ENCODE data around the gene APBB2.

APBB2 gene

GRCh38 chr4:41227902-41228301 is 13.6 kb upstream of the APBB2 start:
- Histone ChIP-seq H3K9me3 (ENCODE audit: insufficient read depth, low read length) (no peaks in the 10 kb centered on the region), H3K4me3 (ENCODE audit: insufficient read length, low read depth) (no peak overlapping the region), H3K9ac (ENCODE audit: insufficient read length, low read depth) (no peak overlapping the region), H3K4me1 (ENCODE audit: insufficient read depth, insufficient read length) (no peaks in the 10 kb centered on the region), H3K27me3 (ENCODE audit: insufficient read depth, insufficient read length) (no peaks in the 10 kb centered on the region), H3K36me3 (ENCODE audit: insufficient read depth, insufficient read length, low read length) (no peaks in the 10 kb centered on the region)
- no peak for TF ChIP-seq SUZ12 (IDR thresholded peaks at IDR 0.05; ENCODE audit: extremely low read depth, insufficient read depth, insufficient read length)
- no peak for TF ChIP-seq ZNF274 (IDR thresholded peaks at IDR 0.05; ENCODE audit: low read depth, low read length)
- TF ChIP-seq YY1 (IDR thresholded peaks at IDR 0.05; ENCODE audit: insufficient read depth, insufficient read length), result no peak
- DNase-seq (ENCODE audit: low read depth, low spot score), result no peak

GRCh38 chr4:41221850-41222645 is 7.7 kb upstream of the APBB2 start:
- no peak for DNase-seq (ENCODE audit: low read depth, low spot score)
- no peak overlapping the region for H3K9ac ChIP-seq (ENCODE audit: insufficient read length, low read depth)
- H3K4me3 ChIP-seq (ENCODE audit: insufficient read length, low read depth), result no peak overlapping the region
- no peaks in the 10 kb centered on the region for H3K27me3 ChIP-seq (ENCODE audit: insufficient read depth, insufficient read length)
- no peaks in the 10 kb centered on the region for H3K9me3 ChIP-seq (ENCODE audit: insufficient read depth, low read length)
- TF ChIP-seq SUZ12 (IDR thresholded peaks at IDR 0.05; ENCODE audit: extremely low read depth, insufficient read depth, insufficient read length), result no peak
- TF ChIP-seq YY1 (IDR thresholded peaks at IDR 0.05; ENCODE audit: insufficient read depth, insufficient read length), result no peak
- TF ChIP-seq ZNF274 (IDR thresholded peaks at IDR 0.05; ENCODE audit: low read depth, low read length), result no peak
- H3K36me3 ChIP-seq (ENCODE audit: insufficient read depth, insufficient read length, low read length), result no peaks in the 10 kb centered on the region
- H3K4me1 ChIP-seq (ENCODE audit: insufficient read depth, insufficient read length), result no peaks in the 10 kb centered on the region

- H3K9me3 ChIP-seq (ENCODE audit: insufficient read depth, low read length), result no peaks in the 10 kb centered on the region
- TF ChIP-seq SUZ12 (IDR thresholded peaks at IDR 0.05; ENCODE audit: extremely low read depth, insufficient read depth, insufficient read length) (no peak), YY1 (IDR thresholded peaks at IDR 0.05; ENCODE audit: insufficient read depth, insufficient read length) (no peak), ZNF274 (IDR thresholded peaks at IDR 0.05; ENCODE audit: low read depth, low read length) (no peak)
- H3K4me3 ChIP-seq (ENCODE audit: insufficient read length, low read depth), result no peak overlapping the region
- peaks cover 4% of the 10 kb centered on the region for H3K27me3 ChIP-seq (ENCODE audit: insufficient read depth, insufficient read length)
- H3K4me1 ChIP-seq (ENCODE audit: insufficient read depth, insufficient read length), result no peaks in the 10 kb centered on the region
- no peak for DNase-seq (ENCODE audit: low read depth, low spot score)
- H3K9ac ChIP-seq (ENCODE audit: insufficient read length, low read depth), result no peak overlapping the region
- H3K36me3 ChIP-seq (ENCODE audit: insufficient read depth, insufficient read length, low read length), result no peaks in the 10 kb centered on the region
Observed at GRCh38 chr4:41219421-41219950, 5.1 kb upstream of the APBB2 start.

GRCh38 chr4:41218703-41219102 is 4.4 kb upstream of the APBB2 start:
- peaks cover 7% of the 10 kb centered on the region for H3K27me3 ChIP-seq (ENCODE audit: insufficient read depth, insufficient read length)
- DNase-seq (ENCODE audit: low read depth, low spot score), result no peak
- no peaks in the 10 kb centered on the region for H3K9me3 ChIP-seq (ENCODE audit: insufficient read depth, low read length)
- no peak overlapping the region for H3K9ac ChIP-seq (ENCODE audit: insufficient read length, low read depth)
- H3K4me3 ChIP-seq (ENCODE audit: insufficient read length, low read depth), result no peak overlapping the region
- no peaks in the 10 kb centered on the region for H3K36me3 ChIP-seq (ENCODE audit: insufficient read depth, insufficient read length, low read length)
- TF ChIP-seq YY1 (IDR thresholded peaks at IDR 0.05; ENCODE audit: insufficient read depth, insufficient read length) (no peak), ZNF274 (IDR thresholded peaks at IDR 0.05; ENCODE audit: low read depth, low read length) (no peak), SUZ12 (IDR thresholded peaks at IDR 0.05; ENCODE audit: extremely low read depth, insufficient read depth, insufficient read length) (no peak)
- H3K4me1 ChIP-seq (ENCODE audit: insufficient read depth, insufficient read length), result no peaks in the 10 kb centered on the region

- TF ChIP-seq YY1 (IDR thresholded peaks at IDR 0.05; ENCODE audit: insufficient read depth, insufficient read length) (no peak), ZNF274 (IDR thresholded peaks at IDR 0.05; ENCODE audit: low read depth, low read length) (no peak), SUZ12 (IDR thresholded peaks at IDR 0.05; ENCODE audit: extremely low read depth, insufficient read depth, insufficient read length) (no peak)
- Histone ChIP-seq H3K9ac (ENCODE audit: insufficient read length, low read depth) (peak overlapping the region; percentile 85), H3K9me3 (ENCODE audit: insufficient read depth, low read length) (no peaks in the 10 kb centered on the region), H3K4me3 (ENCODE audit: insufficient read length, low read depth) (no peak overlapping the region), H3K27me3 (ENCODE audit: insufficient read depth, insufficient read length) (peaks cover 20% of the 10 kb centered on the region), H3K4me1 (ENCODE audit: insufficient read depth, insufficient read length) (no peaks in the 10 kb centered on the region), H3K36me3 (ENCODE audit: insufficient read depth, insufficient read length, low read length) (no peaks in the 10 kb centered on the region)
- no peak for DNase-seq (ENCODE audit: low read depth, low spot score)
Observed at GRCh38 chr4:41217374-41217773, 3.0 kb upstream of the APBB2 start.

DNA sequence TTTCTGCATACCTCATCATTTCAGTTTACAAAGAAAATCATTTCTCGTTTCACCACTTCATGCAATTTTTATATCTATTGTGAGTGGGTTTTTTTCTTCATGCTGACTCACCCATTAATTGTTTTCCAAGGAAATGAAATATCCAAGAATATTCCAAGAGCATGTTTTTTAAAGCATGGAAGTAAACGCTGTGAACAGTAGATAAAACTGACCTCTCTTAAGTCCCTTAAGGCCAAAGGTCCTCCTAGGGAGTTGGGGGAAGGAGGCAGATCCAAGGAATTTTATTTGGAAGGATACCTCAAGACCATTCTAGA is 2.6 kb upstream of the APBB2 start:
- Histone ChIP-seq H3K9ac (ENCODE audit: insufficient read length, low read depth) (peak overlapping the region; percentile 85), H3K9me3 (ENCODE audit: insufficient read depth, low read length) (no peaks in the 10 kb centered on the region), H3K27me3 (ENCODE audit: insufficient read depth, insufficient read length) (peaks cover 20% of the 10 kb centered on the region), H3K4me3 (ENCODE audit: insufficient read length, low read depth) (peak overlapping the region; percentile 57), H3K36me3 (ENCODE audit: insufficient read depth, insufficient read length, low read length) (no peaks in the 10 kb centered on the region), H3K4me1 (ENCODE audit: insufficient read depth, insufficient read length) (no peaks in the 10 kb centered on the region)
- DNase-seq (ENCODE audit: low read depth, low spot score), result no peak
- no peak for TF ChIP-seq YY1 (IDR thresholded peaks at IDR 0.05; ENCODE audit: insufficient read depth, insufficient read length)
- TF ChIP-seq ZNF274 (IDR thresholded peaks at IDR 0.05; ENCODE audit: low read depth, low read length), result no peak
- no peak for TF ChIP-seq SUZ12 (IDR thresholded peaks at IDR 0.05; ENCODE audit: extremely low read depth, insufficient read depth, insufficient read length)

- Histone ChIP-seq H3K9me3 (ENCODE audit: insufficient read depth, low read length) (no peaks in the 10 kb centered on the region), H3K36me3 (ENCODE audit: insufficient read depth, insufficient read length, low read length) (no peaks in the 10 kb centered on the region), H3K4me1 (ENCODE audit: insufficient read depth, insufficient read length) (no peaks in the 10 kb centered on the region), H3K27me3 (ENCODE audit: insufficient read depth, insufficient read length) (peaks cover 20% of the 10 kb centered on the region), H3K9ac (ENCODE audit: insufficient read length, low read depth) (peak overlapping the region; percentile 85), H3K4me3 (ENCODE audit: insufficient read length, low read depth) (peak overlapping the region; percentile 58)
- DNase-seq (ENCODE audit: low read depth, low spot score), result peak; percentile 44
- no peak for TF ChIP-seq SUZ12 (IDR thresholded peaks at IDR 0.05; ENCODE audit: extremely low read depth, insufficient read depth, insufficient read length)
- TF ChIP-seq ZNF274 (IDR thresholded peaks at IDR 0.05; ENCODE audit: low read depth, low read length), result no peak
- TF ChIP-seq YY1 (IDR thresholded peaks at IDR 0.05; ENCODE audit: insufficient read depth, insufficient read length), result no peak
Observed at GRCh38 chr4:41216294-41217019, 2.1 kb upstream of the APBB2 start.
